CMK (cell line): ENCODE data around the gene RAD18.

ENCODE experiments used
- DNase-seq: peaks from one replicate; pipeline ENCODE4 v3.0.0-alpha.2; 2010; ENCODE audit warnings: low read depth

Gene RAD18

GRCh38 chr3:8864402-8865350 is 98.6 kb downstream of the RAD18 start:
- DNase-seq = no peak

- no peak for DNase-seq
Measured at GRCh38 chr3:8863891-8864290, 99.4 kb downstream of the RAD18 start.

- DNase-seq = no peak
Measured at GRCh38 chr3:8857720-8858367, 105.4 kb downstream of the RAD18 start.

- DNase-seq = no peak
Measured at GRCh38 chr3:8856721-8857120, 106.6 kb downstream of the RAD18 start.

DNA sequence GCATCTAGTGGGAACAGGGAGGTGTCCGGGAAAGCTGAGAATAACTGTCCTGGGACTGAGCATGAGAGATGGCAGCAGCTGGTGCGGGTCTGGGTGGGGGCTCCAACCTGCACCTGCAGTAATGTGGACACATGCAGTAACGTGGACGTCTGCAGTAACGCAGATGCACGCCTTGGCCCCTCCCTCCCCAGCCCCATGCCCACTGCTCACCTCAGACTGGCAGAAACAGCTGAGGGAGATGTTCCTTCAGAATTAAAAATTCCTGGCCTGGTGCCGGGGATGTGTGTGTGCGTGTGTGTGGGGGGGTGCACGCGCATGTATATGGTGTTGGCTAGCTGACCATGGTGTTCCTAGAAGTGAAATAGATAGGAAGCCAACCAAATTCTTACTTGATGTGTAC is 107.2 kb downstream of the RAD18 start:
- no peak for DNase-seq

GRCh38 chr3:8854656-8855055 is 108.6 kb downstream of the RAD18 start:
- DNase-seq = no peak

DNA sequence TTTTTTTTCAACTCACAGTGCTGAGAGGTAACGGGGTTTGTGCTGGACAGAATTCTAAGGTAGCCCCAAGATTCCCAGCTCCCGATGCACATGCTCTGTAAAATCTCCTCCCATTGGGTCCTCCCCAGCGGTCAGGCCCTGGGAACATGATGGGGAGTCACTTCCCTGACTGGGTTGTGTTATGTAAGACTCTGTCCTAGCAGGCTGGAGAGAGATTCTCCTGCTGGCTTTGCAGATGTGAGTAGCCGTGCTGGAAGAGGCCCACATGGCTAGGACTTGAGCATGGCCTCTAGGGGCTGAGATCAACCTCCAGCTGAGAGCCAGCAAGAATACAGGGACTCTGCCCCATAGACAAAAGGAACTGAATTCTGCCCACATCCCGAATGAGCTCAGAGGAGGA is 110.2 kb downstream of the RAD18 start:
- DNase-seq = no peak

DNA sequence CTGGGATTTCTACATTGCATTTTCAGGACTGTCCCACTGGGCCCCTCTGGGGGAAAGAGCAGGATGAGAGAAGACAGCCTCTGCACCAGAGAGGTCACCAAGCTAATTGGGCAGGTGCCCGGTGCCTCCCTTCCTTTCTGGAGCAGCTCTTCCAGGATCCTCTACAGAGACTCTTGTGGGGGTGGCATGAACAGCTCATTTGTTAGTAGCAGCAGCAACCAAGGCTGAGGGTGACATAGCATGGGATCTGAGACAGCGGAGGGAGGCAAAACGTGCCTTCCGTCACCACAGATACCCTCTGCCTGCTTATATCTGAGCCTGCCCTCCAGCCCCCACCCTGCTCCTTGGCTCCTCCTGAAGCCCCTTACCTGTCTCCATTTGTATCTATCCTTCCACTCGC is 110.8 kb downstream of the RAD18 start:
- no peak for DNase-seq

DNA sequence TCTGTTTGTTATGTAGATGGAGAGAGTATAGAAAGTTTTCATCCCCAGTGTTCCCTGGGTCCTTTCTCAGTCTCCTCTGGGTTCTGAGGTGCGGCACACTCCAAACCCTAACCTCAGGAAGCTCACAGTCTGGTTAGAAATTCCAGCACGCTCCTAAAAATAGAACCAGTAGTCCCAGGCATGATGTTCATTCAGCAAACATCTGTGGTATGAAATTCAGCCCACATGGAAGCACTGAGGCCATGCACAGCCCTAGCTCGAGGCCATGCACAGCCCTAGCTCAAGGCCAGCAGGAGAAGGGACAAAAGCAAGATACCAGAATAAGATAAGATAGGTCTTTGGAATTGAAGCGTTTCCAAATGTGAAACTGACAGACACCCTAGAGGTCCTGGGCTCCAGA is 111.6 kb downstream of the RAD18 start:
- no peak for DNase-seq

GRCh38 chr3:8848696-8849131 is 114.6 kb downstream of the RAD18 start:
- DNase-seq = no peak

DNA sequence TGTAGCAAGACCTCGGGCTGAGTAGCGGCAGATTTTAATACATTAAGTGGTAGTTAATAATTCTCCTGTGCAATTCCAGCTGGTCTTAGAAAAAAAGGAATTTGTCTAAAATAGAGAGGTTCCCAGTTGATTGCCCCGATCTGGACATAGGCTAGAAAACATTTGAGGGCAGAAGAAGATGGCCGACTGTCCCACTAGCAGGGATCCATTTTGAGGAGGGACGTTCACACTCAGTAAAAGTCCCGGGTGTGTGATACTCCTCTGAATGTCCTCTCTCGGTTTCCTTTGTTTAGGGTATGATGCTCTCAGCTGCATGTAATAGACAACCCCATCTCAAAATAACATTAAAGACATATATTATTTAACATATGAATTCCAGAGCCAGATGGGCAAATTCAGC is 116.0 kb downstream of the RAD18 start:
- no peak for DNase-seq

DNA sequence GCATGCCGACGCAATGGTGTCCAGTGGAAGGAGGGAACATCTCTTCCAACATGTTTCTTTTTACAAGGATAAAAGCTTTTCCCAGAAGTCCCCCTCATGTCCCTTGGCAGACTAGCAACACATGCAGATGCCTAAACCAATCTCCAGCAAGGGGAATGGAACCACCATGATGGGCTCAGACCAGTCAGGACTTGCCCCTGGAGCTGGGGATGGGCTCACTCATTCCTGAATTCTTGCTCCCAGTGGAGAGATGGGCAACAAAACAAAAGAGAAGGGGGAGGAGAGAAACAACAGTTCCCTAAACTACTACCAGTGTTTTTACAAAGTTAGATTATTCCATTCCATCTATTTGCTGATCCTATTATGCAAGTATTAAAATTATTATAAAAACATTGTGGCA is 117.1 kb downstream of the RAD18 start:
- no peak for DNase-seq

DNA sequence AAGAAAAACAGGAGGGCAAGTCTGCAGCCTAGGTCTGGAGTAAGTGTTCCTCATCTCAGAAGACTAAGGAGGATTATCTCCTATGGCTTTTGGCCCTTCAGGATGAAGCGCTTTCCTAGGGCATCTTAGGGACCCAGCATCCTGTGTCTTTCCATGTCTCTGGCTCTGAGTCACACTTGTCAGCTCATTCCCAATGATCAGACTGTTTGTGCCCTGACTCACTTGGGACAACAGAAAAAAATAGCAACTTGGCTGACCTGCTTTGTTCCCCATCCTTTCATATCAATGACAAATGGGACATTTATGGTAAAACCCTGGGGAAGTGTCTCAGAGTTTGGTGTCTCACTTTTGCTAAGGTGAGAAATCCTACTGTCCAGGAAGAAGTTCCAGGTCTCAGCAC is 117.6 kb downstream of the RAD18 start:
- DNase-seq = no peak

DNA sequence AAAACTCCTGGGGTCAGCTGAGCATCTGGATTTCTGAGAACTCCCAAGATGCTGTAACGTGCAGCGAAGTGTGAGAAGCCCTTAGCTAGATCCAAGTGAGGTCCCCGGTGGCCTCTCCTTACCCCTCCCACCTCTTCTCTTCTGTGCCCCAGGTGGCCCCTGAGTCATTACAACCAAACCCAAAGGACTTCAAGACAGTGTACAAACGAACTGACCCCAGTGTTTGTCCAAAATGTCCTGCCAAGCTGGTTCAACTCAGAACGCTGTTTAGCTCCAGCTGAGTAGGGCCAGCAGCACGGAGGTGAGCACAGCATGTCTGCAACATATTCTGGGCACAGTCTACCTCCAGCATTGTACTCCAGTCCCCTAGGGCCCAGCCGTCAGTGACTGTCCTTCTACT is 119.9 kb downstream of the RAD18 start:
- no peak for DNase-seq

- DNase-seq = no peak
Measured at GRCh38 chr3:8842293-8842692, 121.0 kb downstream of the RAD18 start.

GRCh38 chr3:8841472-8841871 is 121.8 kb downstream of the RAD18 start:
- no peak for DNase-seq

DNA sequence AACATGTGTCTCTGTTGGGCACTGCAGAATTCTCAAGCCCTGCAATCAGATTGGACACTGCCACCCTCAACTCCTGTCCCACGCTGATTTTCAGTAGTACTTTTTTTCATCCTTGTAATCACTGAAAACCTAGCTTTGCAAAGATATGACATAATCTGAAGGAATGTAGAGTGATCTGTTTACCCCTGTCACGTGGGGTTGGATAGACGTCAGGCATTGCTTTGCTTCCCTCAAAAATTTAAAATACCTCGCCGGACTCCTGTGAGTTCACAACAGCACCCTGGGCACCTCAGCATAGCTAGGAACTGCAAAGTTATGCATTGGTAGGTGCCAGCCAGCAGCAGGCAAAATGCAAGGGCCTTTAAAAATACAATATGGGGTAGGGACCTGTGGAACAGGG is 122.7 kb downstream of the RAD18 start:
- no peak for DNase-seq

DNA sequence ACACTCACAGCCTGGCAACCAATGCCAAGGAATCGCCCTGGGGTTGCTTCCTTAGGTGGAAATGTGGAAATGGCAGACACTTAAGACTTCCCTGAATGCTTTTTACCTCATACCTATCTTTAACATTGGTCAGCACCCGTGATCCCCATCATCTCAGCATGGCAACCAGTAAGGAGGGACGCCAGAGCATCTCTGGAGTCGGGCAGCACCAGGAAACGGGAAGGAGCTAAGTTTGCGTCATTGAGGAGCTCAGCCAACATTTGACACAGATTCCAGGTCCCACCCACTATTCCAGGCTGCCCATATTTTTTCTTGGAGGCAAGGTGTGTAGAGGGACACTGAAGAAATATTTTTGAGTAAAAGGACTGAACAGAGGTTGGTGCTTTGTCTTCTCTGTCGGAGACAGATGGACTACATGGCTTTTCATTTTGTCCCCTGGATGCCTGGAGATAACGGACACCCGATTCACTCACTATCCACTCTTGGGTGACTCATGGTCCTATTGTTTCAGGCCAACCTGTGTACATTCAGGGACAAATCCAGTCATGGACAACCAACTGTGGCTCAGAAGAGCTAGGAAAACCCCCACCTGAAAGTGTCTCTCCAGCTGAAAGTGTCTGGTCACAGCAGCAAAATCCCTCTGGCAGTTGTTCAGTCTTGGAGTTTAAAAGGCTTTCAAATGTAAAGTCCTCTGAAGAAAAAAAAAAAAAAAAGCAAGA is 123.5 kb downstream of the RAD18 start:
- DNase-seq = no peak

- DNase-seq = no peak
Measured at GRCh38 chr3:8838765-8839423, 124.4 kb downstream of the RAD18 start.

- DNase-seq = no peak
Measured at GRCh38 chr3:8838234-8838633, 125.0 kb downstream of the RAD18 start.

- no peak for DNase-seq
Measured at GRCh38 chr3:8837162-8837561, 126.1 kb downstream of the RAD18 start.

DNA sequence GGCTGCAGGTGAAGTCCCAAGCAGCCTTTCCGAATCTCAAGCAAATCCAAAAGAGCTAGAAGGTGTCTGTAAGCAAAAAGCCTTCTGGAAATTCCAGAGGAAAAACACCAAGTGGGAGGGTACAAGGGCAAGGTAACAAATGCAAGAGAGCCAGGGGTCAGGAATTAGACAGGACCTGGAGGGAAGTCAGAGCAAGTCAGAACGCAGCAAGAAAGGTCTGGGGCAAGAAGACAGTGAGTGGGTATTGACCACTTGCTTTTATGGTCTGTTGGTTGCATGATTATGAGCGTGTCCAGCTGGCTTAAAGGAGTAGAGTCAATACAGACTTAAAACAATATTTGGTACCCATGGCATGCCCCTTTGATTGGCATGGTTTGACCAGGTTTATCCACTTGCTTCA is 127.2 kb downstream of the RAD18 start:
- DNase-seq = no peak
